ENCODE measurements around the gene SEZ6L.

GRCh38 chr22:26430600-26430999, 261.3 kb downstream of the SEZ6L start:
- TF ChIP-seq BACH1 (IDR thresholded peaks at IDR 0.05; ENCODE audit: borderline replicate concordance) (no peak), SUZ12 (IDR thresholded peaks at IDR 0.05; ENCODE audit: unreplicated experiment) (no peak), HDAC2 (IDR thresholded peaks at IDR 0.05) (no peak), E2F4 (IDR thresholded peaks at IDR 0.05; ENCODE audit: low read depth, low read length) (no peak), EP300 (IDR thresholded peaks at IDR 0.05; ENCODE audit: borderline replicate concordance in 1 of 2, control insufficient read depth in 1 of 2, low read depth in 2 of 2, low read length in 2 of 2) (no peak)
- TF ChIP-seq, protein P1, sequence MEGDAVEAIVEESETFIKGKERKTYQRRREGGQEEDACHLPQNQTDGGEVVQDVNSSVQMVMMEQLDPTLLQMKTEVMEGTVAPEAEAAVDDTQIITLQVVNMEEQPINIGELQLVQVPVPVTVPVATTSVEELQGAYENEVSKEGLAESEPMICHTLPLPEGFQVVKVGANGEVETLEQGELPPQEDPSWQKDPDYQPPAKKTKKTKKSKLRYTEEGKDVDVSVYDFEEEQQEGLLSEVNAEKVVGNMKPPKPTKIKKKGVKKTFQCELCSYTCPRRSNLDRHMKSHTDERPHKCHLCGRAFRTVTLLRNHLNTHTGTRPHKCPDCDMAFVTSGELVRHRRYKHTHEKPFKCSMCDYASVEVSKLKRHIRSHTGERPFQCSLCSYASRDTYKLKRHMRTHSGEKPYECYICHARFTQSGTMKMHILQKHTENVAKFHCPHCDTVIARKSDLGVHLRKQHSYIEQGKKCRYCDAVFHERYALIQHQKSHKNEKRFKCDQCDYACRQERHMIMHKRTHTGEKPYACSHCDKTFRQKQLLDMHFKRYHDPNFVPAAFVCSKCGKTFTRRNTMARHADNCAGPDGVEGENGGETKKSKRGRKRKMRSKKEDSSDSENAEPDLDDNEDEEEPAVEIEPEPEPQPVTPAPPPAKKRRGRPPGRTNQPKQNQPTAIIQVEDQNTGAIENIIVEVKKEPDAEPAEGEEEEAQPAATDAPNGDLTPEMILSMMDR (IDR thresholded peaks at IDR 0.05 in 2 of 3, conservative IDR thresholded peaks at IDR 0.05 in 1 of 3; ENCODE audit: control insufficient read depth in 2 of 3, extremely low read depth in 1 of 3, insufficient read depth in 1 of 3, low read depth in 3 of 3, low read length in 3 of 3), result no peak
- TF ChIP-seq, protein P2, sequence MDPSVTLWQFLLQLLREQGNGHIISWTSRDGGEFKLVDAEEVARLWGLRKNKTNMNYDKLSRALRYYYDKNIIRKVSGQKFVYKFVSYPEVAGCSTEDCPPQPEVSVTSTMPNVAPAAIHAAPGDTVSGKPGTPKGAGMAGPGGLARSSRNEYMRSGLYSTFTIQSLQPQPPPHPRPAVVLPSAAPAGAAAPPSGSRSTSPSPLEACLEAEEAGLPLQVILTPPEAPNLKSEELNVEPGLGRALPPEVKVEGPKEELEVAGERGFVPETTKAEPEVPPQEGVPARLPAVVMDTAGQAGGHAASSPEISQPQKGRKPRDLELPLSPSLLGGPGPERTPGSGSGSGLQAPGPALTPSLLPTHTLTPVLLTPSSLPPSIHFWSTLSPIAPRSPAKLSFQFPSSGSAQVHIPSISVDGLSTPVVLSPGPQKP (IDR thresholded peaks at IDR 0.05; ENCODE audit: low read depth, low read length), result no peak
